22Rv1 (cell line): ENCODE data around the gene PITX3.

ENCODE experiments used
- H3K27ac ChIP-seq: fragments of 450-650 bp; 2 replicates; pipeline ENCODE4 v1.5.1; 2017
- ZFX ChIP-seq: fragments of 450-650 bp; IDR thresholded peaks from 2 replicates; pipeline ENCODE4 v1.6.1; 2017; ENCODE audit warnings: antibody characterized with exemption, borderline replicate concordance
- TF ChIP-seq, protein P1 (sequence below): fragments of 450-650 bp; IDR thresholded peaks from 2 replicates; pipeline ENCODE4 v1.5.1; 2017; ENCODE audit warnings: mild to moderate bottlenecking

The PITX3 gene

GRCh38 chr10:102234888-102235597, 6.3 kb downstream of the PITX3 start:
- no peak overlapping the region for H3K27ac ChIP-seq
- TF ChIP-seq ZFX: no peak
- TF ChIP-seq, protein P1, sequence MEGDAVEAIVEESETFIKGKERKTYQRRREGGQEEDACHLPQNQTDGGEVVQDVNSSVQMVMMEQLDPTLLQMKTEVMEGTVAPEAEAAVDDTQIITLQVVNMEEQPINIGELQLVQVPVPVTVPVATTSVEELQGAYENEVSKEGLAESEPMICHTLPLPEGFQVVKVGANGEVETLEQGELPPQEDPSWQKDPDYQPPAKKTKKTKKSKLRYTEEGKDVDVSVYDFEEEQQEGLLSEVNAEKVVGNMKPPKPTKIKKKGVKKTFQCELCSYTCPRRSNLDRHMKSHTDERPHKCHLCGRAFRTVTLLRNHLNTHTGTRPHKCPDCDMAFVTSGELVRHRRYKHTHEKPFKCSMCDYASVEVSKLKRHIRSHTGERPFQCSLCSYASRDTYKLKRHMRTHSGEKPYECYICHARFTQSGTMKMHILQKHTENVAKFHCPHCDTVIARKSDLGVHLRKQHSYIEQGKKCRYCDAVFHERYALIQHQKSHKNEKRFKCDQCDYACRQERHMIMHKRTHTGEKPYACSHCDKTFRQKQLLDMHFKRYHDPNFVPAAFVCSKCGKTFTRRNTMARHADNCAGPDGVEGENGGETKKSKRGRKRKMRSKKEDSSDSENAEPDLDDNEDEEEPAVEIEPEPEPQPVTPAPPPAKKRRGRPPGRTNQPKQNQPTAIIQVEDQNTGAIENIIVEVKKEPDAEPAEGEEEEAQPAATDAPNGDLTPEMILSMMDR: no peak

GRCh38 chr10:102233997-102234396, 7.3 kb downstream of the PITX3 start:
- TF ChIP-seq, protein P1: no peak
- no peak for TF ChIP-seq ZFX
- no peak overlapping the region for H3K27ac ChIP-seq

- H3K27ac ChIP-seq: peak overlapping the region; percentile 94
- no peak for TF ChIP-seq ZFX
- TF ChIP-seq, protein P1: peak; percentile 96
These were observed 9.7 kb downstream of the PITX3 start for GRCh38 chr10:102231357-102232318.

GRCh38 chr10:102230861-102231356, 10.4 kb downstream of the PITX3 start:
- peak overlapping the region; percentile 94 for H3K27ac ChIP-seq
- TF ChIP-seq, protein P1: peak; percentile 17; the same call in 1 of the 2 replicates
- TF ChIP-seq ZFX: no peak

GRCh38 chr10:102230264-102230860, 10.9 kb downstream of the PITX3 start:
- no peak for TF ChIP-seq ZFX
- TF ChIP-seq, protein P1: no peak
- H3K27ac ChIP-seq: peak overlapping the region; percentile 94

GRCh38 chr10:102229810-102230263, 11.5 kb downstream of the PITX3 start:
- TF ChIP-seq ZFX: no peak
- TF ChIP-seq, protein P1: peak; percentile 98
- peak overlapping the region; percentile 94 for H3K27ac ChIP-seq
